SU-DHL-6 (cell line): Measurements from ENCODE around the gene PDK3.

Experiments used
- H2AFZ ChIP-seq: fragments of 200-600 bp; sonication (generic); 2 replicates; pipeline ENCODE4 v1.6.1; 2014; ENCODE audit warnings: low read depth, mild to moderate bottlenecking, moderate library complexity, mixed read lengths, antibody characterized with exemption, low read length; ENCODE audit not compliant: severe bottlenecking
- H3F3A ChIP-seq: fragments of 200-600 bp; shearing (Covaris generic); 2 replicates; pipeline ENCODE4 v1.6.0; 2016; ENCODE audit warnings: antibody characterized with exemption, mild to moderate bottlenecking; ENCODE audit not compliant: insufficient read depth
- H3K27ac ChIP-seq: fragments of 200-600 bp; sonication (generic); 2 replicates; pipeline ENCODE4 v1.5.1; 2016; ENCODE audit warnings: low read depth, mild to moderate bottlenecking, low read length, moderate library complexity, mixed read lengths
- H3K27me3 ChIP-seq: fragments of 200-600 bp; sonication (generic), shearing (Covaris generic); 2 replicates; pipeline ENCODE4 v1.6.0; 2014; ENCODE audit warnings: mild to moderate bottlenecking, low read length
- H3K36me3 ChIP-seq: fragments of 200-600 bp; sonication (generic); 2 replicates; pipeline ENCODE4 v1.6.1; 2014; ENCODE audit warnings: mild to moderate bottlenecking, low read length, mixed read lengths
- H3K4me2 ChIP-seq: fragments of 300-600, 200-600 bp; shearing (Covaris generic), sonication (generic); 2 replicates; pipeline ENCODE4 v1.6.0; 2014; ENCODE audit warnings: low read length, low read depth, mild to moderate bottlenecking; ENCODE audit not compliant: poor library complexity, severe bottlenecking
- H3K4me3 ChIP-seq: fragments of 200-600 bp; sonication (generic); 2 replicates; pipeline ENCODE4 v1.5.1; 2014; ENCODE audit warnings: antibody characterized with exemption, low read length, mild to moderate bottlenecking, mixed read lengths; ENCODE audit not compliant: insufficient read depth, poor library complexity, severe bottlenecking
- H3K79me2 ChIP-seq: fragments of 200-600 bp; sonication (generic); 2 replicates; pipeline ENCODE4 v1.6.1; 2014; ENCODE audit warnings: mild to moderate bottlenecking, low read length, moderate library complexity; ENCODE audit not compliant: insufficient read depth
- H3K9ac ChIP-seq: fragments of 200-600 bp; sonication (generic); 2 replicates; pipeline ENCODE4 v1.7.0; 2014; ENCODE audit warnings: mild to moderate bottlenecking, low read length
- H3K9me2 ChIP-seq: fragments of 200-600 bp; sonication (generic); replicated peaks from 2 replicates; pipeline ENCODE4 v1.6.1; 2014; ENCODE audit warnings: low read length; ENCODE audit not compliant: insufficient read depth
- H3K9me3 ChIP-seq: fragments of 200-600 bp; sonication (generic); 2 replicates; pipeline ENCODE4 v1.6.1; 2014; ENCODE audit warnings: low read length, mixed read lengths; ENCODE audit not compliant: insufficient read depth
- H4K20me1 ChIP-seq: fragments of 200-600 bp; sonication (generic); 2 replicates; pipeline ENCODE4 v1.6.1; 2014; ENCODE audit warnings: low read depth, mild to moderate bottlenecking, antibody characterized with exemption, low read length, moderate library complexity, mixed read lengths
- CTCF ChIP-seq: fragments of 200-600 bp; sonication (generic); IDR thresholded peaks from one replicate; pipeline ENCODE4 v1.5.1; 2017; ENCODE audit warnings: antibody characterized with exemption, mild to moderate bottlenecking, low read length, moderate library complexity; ENCODE audit not compliant: insufficient read depth, poor library complexity, severe bottlenecking
- EZH2phosphoT487 ChIP-seq: fragments of 200-600 bp; sonication (generic), shearing (Covaris generic); conservative IDR thresholded peaks from 2 replicates; pipeline ENCODE4 v1.6.1; 2018; ENCODE audit warnings: mild to moderate bottlenecking, antibody characterized with exemption, low read length, moderate library complexity, mixed read lengths

Gene PDK3

GRCh38 chrX:24464836-24465531, at the start of gene PDK3:
Gene PDK3 (plus strand): TSS chrX:24465286. CDS start chrX:24465456, 170 bp downstream.
- Histone ChIP-seq H3F3A (0 out of 2 replicates have a peak, but pooled peaks cover 7% of the 10 kb centered on the region), H3K79me2 (no peaks in the 10 kb centered on the region), H3K27me3 (no peaks in the 10 kb centered on the region), H3K4me3 (peak within 1 kb of the TSS; percentile 65), H3K27ac (peak within 1 kb of the TSS; percentile 47), H3K9ac (peak within 1 kb of the TSS; percentile 74), H4K20me1 (no peaks in the 10 kb centered on the region), H2AFZ (peak within 1 kb of the TSS; percentile 82), H3K4me2 (peak within 1 kb of the TSS; percentile 78), H3K9me2 (no peaks in the 10 kb centered on the region), H3K36me3 (no peaks in the 10 kb centered on the region), H3K9me3 (no peaks in the 10 kb centered on the region)
- TF ChIP-seq EZH2phosphoT487 (no peak), CTCF (no peak)

GRCh38 chrX:24415921-24416320, 49.2 kb upstream of the PDK3 start:
- H3K79me2 ChIP-seq, result no peaks in the 10 kb centered on the region

GRCh38 chrX:24423960-24424359, 41.1 kb upstream of the PDK3 start:
- Histone ChIP-seq H3K4me2 (no peak overlapping the region), H4K20me1 (no peaks in the 10 kb centered on the region), H3K27me3 (no peaks in the 10 kb centered on the region), H3K9me2 (no peaks in the 10 kb centered on the region), H3K79me2 (no peaks in the 10 kb centered on the region), H3F3A (no peaks in the 10 kb centered on the region), H2AFZ (no peak overlapping the region), H3K27ac (no peak overlapping the region), H3K9me3 (no peaks in the 10 kb centered on the region), H3K9ac (no peak overlapping the region), H3K4me3 (no peak overlapping the region), H3K36me3 (no peaks in the 10 kb centered on the region)
- TF ChIP-seq EZH2phosphoT487 (no peak), CTCF (no peak)

More at GRCh38 chrX:24415921-24416320, 49.2 kb upstream of the PDK3 start:
- Histone ChIP-seq H3K9ac (no peak overlapping the region), H3K4me3 (no peak overlapping the region), H2AFZ (no peak overlapping the region), H3K36me3 (no peaks in the 10 kb centered on the region), H3K9me2 (no peaks in the 10 kb centered on the region), H3K27me3 (no peaks in the 10 kb centered on the region), H3K27ac (no peak overlapping the region), H3F3A (no peaks in the 10 kb centered on the region), H3K4me2 (no peak overlapping the region), H4K20me1 (no peaks in the 10 kb centered on the region), H3K9me3 (no peaks in the 10 kb centered on the region)
- TF ChIP-seq CTCF, result no peak
- TF ChIP-seq EZH2phosphoT487, result no peak
